GM12874 (cell line): ENCODE data around the gene RAMP1.

ENCODE experiments used
- TF ChIP-seq, protein P1 (sequence below): IDR thresholded peaks from 2 replicates; pipeline ENCODE4 v1.5.1; 2011; ENCODE audit warnings: low read depth, mild to moderate bottlenecking, control low read depth, low read length, moderate library complexity; ENCODE audit not compliant: insufficient read depth

RAMP1 gene

DNA sequence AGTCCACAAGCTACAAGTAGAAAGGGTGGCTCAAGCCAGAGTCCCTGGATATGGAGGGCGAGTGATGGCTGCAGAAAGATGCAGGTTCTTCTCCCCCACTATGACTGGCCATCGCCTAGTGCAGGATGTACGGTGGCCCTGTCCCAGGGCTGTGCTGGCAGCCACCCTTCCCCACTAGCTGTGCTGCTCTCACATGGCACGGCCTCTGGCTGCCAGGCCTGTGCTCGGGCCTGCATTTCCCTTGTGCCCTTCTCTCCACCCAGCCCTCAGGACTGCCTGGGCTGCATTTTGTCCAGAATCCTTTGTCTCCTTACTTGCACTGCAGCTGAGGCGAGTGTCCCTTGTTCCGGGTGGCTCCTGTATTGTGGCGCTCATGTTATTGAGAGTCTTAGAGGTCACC lies 1.6 kb upstream of the RAMP1 start:
- TF ChIP-seq, protein P1, sequence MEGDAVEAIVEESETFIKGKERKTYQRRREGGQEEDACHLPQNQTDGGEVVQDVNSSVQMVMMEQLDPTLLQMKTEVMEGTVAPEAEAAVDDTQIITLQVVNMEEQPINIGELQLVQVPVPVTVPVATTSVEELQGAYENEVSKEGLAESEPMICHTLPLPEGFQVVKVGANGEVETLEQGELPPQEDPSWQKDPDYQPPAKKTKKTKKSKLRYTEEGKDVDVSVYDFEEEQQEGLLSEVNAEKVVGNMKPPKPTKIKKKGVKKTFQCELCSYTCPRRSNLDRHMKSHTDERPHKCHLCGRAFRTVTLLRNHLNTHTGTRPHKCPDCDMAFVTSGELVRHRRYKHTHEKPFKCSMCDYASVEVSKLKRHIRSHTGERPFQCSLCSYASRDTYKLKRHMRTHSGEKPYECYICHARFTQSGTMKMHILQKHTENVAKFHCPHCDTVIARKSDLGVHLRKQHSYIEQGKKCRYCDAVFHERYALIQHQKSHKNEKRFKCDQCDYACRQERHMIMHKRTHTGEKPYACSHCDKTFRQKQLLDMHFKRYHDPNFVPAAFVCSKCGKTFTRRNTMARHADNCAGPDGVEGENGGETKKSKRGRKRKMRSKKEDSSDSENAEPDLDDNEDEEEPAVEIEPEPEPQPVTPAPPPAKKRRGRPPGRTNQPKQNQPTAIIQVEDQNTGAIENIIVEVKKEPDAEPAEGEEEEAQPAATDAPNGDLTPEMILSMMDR = no peak

- TF ChIP-seq, protein P1 = peak; percentile 80
These were observed 935 bp upstream of the RAMP1 start for GRCh38 chr2:237858294-237859081.

- TF ChIP-seq, protein P1 = no peak
These were observed 365 bp upstream of the RAMP1 start for GRCh38 chr2:237859082-237859433.

DNA sequence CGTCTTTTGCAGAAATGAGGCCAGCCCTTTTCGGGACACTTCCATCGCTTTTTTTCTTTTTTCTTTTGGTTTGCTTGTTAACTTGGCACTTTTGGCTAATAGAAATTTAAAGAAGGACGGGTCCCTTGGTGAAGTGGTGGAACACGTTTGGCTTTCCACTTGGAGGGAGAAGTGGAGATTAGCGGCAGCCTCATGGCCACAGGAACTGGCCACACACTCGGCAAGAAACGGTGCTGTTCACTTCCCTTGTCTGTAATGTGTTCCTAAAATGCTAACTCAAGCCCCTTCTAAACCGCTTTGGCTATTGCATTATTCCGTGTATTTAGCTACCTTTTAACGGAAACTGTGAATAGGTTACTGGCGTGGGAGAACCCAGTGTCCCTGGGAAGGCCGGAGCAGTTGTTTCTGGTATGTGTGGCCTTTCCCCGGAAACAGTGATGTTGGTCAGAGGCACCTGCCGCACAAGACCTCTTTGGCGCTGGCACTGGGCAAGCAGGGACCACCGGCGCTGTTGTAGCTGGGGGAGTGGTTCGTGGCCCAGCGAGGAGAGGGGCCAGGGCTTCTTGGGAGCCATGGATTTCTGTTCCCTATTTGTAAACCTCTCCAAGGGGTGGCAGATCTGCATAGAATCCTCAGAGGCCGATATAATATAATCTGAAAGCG lies 981 bp downstream of the RAMP1 start:
- TF ChIP-seq, protein P1 = no peak

- TF ChIP-seq, protein P1 = no peak
These were observed 2.6 kb downstream of the RAMP1 start for GRCh38 chr2:237861875-237862527.

GRCh38 chr2:237862528-237862895 lies 3.1 kb downstream of the RAMP1 start:
- TF ChIP-seq, protein P1 = no peak

- TF ChIP-seq, protein P1 = no peak
These were observed 3.7 kb downstream of the RAMP1 start for GRCh38 chr2:237863102-237863511.
